ENCODE measurements around the gene C20orf202. TPM values are rescaled to one million over a fixed set of nuclear protein-coding genes. Genes with fewer than 3 reads are reported as not detected.

The C20orf202 gene
- polyA plus RNA-seq, 3 donors: 0.12 TPM; not detected in 2

DNA sequence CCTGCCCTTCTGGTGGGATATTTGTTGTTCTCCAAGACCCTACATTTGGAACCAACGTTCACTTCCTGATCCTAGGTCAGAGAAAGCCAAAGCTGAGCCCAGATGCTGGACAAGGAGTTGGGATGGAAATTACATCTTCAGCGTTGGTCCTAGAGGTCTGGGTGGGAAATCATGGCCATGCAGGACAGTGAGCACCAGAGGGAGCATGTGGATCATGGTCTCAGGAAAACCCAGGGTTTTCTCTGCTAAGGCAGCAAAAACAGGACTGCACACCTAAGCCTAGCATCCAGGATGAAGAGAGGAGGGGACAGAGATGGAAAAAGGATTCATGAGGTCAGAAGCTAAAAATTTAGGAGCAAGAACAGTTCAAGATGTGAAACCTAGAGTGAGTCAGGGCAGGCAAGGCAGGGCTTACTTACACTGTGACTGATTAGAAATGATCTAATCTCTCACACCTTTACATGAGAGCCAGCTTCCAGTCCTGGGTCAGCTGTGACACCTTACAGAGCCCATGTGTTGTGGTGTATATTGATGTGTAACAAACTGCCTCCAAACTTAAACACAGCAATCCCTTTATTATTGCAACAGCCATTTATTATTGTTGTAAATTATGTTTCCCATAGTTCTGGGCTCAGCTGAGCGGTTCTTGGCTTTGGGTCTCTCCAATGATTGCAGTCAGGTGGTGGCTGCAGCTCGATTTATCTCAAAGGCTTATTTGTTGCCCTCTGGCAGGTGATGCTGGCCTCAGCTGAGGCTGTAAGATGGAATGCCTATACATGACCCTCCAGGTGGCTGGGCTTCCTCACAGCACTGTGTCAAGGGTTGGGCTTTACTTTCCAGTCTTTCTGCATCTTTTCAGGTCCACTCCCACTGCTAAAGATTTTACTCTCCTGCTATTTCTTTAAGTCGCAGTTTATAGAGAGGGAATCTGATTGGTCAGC is 6.5 kb downstream of the C20orf202 start:
- Mint-ChIP-seq H3K4me3 (no peak overlapping the region), H3K9me3 (no peaks in the 10 kb centered on the region), H3K4me1 (peaks cover 3% of the 10 kb centered on the region), H3K36me3 (no peaks in the 10 kb centered on the region), H3K27me3 (ENCODE audit: low read depth in 3 of 3) (peaks cover 5 to 14% (median 5%) of the 10 kb centered on the region in 3 donors), H3K27ac (no peak overlapping the region)
- Histone ChIP-seq H4K20me1 (ENCODE audit: insufficient read depth, low read length) (no peaks in the 10 kb centered on the region), H3K4me1 (ENCODE audit: control insufficient read depth in 1 of 2, insufficient read depth in 2 of 2, low read length in 2 of 2) (no peaks in the 10 kb centered on the region), H3K27ac (ENCODE audit: low read depth in 1 of 2, low read length in 2 of 2) (no peak overlapping the region), H3K4me3 (replicated peaks in 1 of 3; ENCODE audit: low read depth in 2 of 3, low read length in 3 of 3) (no peak overlapping the region), H2AFZ (ENCODE audit: insufficient read depth, low read depth, low read length, poor library complexity, severe bottlenecking) (no peak overlapping the region), H3K9me3 (replicated peaks in 1 of 2; ENCODE audit: control insufficient read depth in 1 of 2, insufficient read depth in 1 of 2, low read length in 2 of 2) (no peaks in the 10 kb centered on the region), H3K4me2 (replicated peaks; ENCODE audit: extremely low read depth, low read length, poor library complexity, severe bottlenecking) (no peak overlapping the region), H3K9ac (ENCODE audit: insufficient read depth, low read length, poor library complexity, severe bottlenecking) (no peak overlapping the region), H3K79me2 (ENCODE audit: insufficient read depth, low read length) (no peaks in the 10 kb centered on the region), H3K27me3 (ENCODE audit: control insufficient read depth in 2 of 2, insufficient read depth in 2 of 2, low read length in 2 of 2) (peaks cover 0 to 5% of the 10 kb centered on the region in 2 donors), H3K36me3 (replicated peaks in 1 of 2; ENCODE audit: control insufficient read depth in 1 of 2, insufficient read depth in 2 of 2, low read length in 2 of 2) (no peaks in the 10 kb centered on the region)
- no peak for TF ChIP-seq CTCF (IDR thresholded peaks at IDR 0.05)
- DNase-seq: no peak
- 85% methylated on average over 3 of the region's 5 CpGs for WGBS (ENCODE audit: insufficient coverage)
- intact Hi-C loops (cut with micrococcal nuclease): loop anchor here in 1 of 2 donors (5.0 kb wide), 2 partner anchors 252 to 397 kb away; no protein-coding TSS in a partner anchor

DNA sequence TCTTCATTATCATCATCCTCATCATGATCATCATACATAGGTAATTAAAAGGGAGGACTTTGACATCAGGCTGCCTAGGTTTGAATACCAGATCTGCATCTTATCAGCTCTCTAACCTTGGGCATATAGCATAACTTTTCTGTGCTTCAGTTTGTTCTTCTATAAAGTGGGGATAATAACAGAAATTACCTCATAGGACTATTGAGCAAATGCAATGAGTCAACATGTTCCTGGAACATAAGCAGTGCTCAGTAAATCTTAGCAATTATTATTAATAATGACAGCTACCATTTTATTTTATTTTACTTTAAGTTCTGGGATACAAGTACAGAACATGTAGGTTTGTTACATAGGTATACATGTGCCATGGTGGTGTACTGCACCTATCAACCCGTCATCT is 7.2 kb downstream of the C20orf202 start:
- no peak overlapping the region for H3K4me3 ChIP-seq (replicated peaks in 1 of 3; ENCODE audit: low read depth in 2 of 3, low read length in 3 of 3)
- H2AFZ ChIP-seq (ENCODE audit: insufficient read depth, low read depth, low read length, poor library complexity, severe bottlenecking): no peak overlapping the region
- no peaks in the 10 kb centered on the region for H3K9me3 ChIP-seq (replicated peaks in 1 of 2; ENCODE audit: control insufficient read depth in 1 of 2, insufficient read depth in 1 of 2, low read length in 2 of 2)
- Mint-ChIP-seq H3K4me1 (peaks cover 3% of the 10 kb centered on the region), H3K4me3 (no peak overlapping the region), H3K9me3 (no peaks in the 10 kb centered on the region), H3K27me3 (ENCODE audit: low read depth in 3 of 3) (peaks cover 5 to 14% (median 5%) of the 10 kb centered on the region in 3 donors), H3K36me3 (no peaks in the 10 kb centered on the region), H3K27ac (no peak overlapping the region)
- no peak for DNase-seq
- no peaks in the 10 kb centered on the region for H3K79me2 ChIP-seq (ENCODE audit: insufficient read depth, low read length)
- H3K36me3 ChIP-seq (replicated peaks in 1 of 2; ENCODE audit: control insufficient read depth in 1 of 2, insufficient read depth in 2 of 2, low read length in 2 of 2): no peaks in the 10 kb centered on the region
- intact Hi-C loops (cut with micrococcal nuclease): loop anchor here in 1 of 2 donors (5.0 kb wide), 2 partner anchors 253 to 398 kb away; no protein-coding TSS in a partner anchor
- no peaks in the 10 kb centered on the region for H3K4me1 ChIP-seq (ENCODE audit: control insufficient read depth in 1 of 2, insufficient read depth in 2 of 2, low read length in 2 of 2)
- no peak overlapping the region for H3K9ac ChIP-seq (ENCODE audit: insufficient read depth, low read length, poor library complexity, severe bottlenecking)
- TF ChIP-seq CTCF (IDR thresholded peaks at IDR 0.05): no peak
- WGBS (ENCODE audit: insufficient coverage): no CpG with 5 or more reads among the region's 1 CpG
- H3K4me2 ChIP-seq (replicated peaks; ENCODE audit: extremely low read depth, low read length, poor library complexity, severe bottlenecking): no peak overlapping the region
- no peaks in the 10 kb centered on the region for H4K20me1 ChIP-seq (ENCODE audit: insufficient read depth, low read length)
- H3K27ac ChIP-seq (ENCODE audit: low read depth in 1 of 2, low read length in 2 of 2): no peak overlapping the region
- H3K27me3 ChIP-seq (ENCODE audit: control insufficient read depth in 2 of 2, insufficient read depth in 2 of 2, low read length in 2 of 2): peaks cover 0 to 5% of the 10 kb centered on the region in 2 donors
